ENCODE results near the gene CLEC19A. TPM values are rescaled to one million over a fixed set of nuclear protein-coding genes. Genes with fewer than 3 reads are reported as not detected.
A peak's percentile ranks its signal among the peaks of the same experiment; 100 is the strongest.

CLEC19A gene
- total RNA-seq, 1 experiment from 2014 or later: not detected

- DNase-seq (ENCODE audit: low read depth): peak; percentile 71
Observed at GRCh38 chr16:19284207-19284606, 1.3 kb upstream of the CLEC19A start.

GRCh38 chr16:19286827-19287226 is 1.3 kb downstream of the CLEC19A start:
- no peak for DNase-seq (ENCODE audit: low read depth)

GRCh38 chr16:19287241-19287640 is 1.7 kb downstream of the CLEC19A start:
- no peak for DNase-seq (ENCODE audit: low read depth)

- no peak for DNase-seq (ENCODE audit: low read depth)
Observed at GRCh38 chr16:19288872-19289799, 3.6 kb downstream of the CLEC19A start.

GRCh38 chr16:19289811-19290485 is 4.4 kb downstream of the CLEC19A start:
- DNase-seq (ENCODE audit: low read depth): no peak

GRCh38 chr16:19290860-19291259 is 5.3 kb downstream of the CLEC19A start:
- DNase-seq (ENCODE audit: low read depth): no peak

- peak; percentile 49 for DNase-seq (ENCODE audit: low read depth)
Observed at GRCh38 chr16:19291475-19291874, 5.9 kb downstream of the CLEC19A start.

GRCh38 chr16:19292186-19292585 is 6.7 kb downstream of the CLEC19A start:
- no peak for DNase-seq (ENCODE audit: low read depth)

GRCh38 chr16:19294156-19294649 is 8.7 kb downstream of the CLEC19A start:
- peak; percentile 3 for DNase-seq (ENCODE audit: low read depth)

- DNase-seq (ENCODE audit: low read depth): no peak
Observed at GRCh38 chr16:19295393-19295792, 9.9 kb downstream of the CLEC19A start.

- DNase-seq (ENCODE audit: low read depth): no peak
Observed at GRCh38 chr16:19297454-19297853, 11.9 kb downstream of the CLEC19A start.

GRCh38 chr16:19299565-19299964 is 14.0 kb downstream of the CLEC19A start:
- no peak for DNase-seq (ENCODE audit: low read depth)

- no peak for DNase-seq (ENCODE audit: low read depth)
Observed at GRCh38 chr16:19301931-19302330, 16.4 kb downstream of the CLEC19A start.

GRCh38 chr16:19304750-19305149 is 19.2 kb downstream of the CLEC19A start:
- no peak for DNase-seq (ENCODE audit: low read depth)

- no peak for DNase-seq (ENCODE audit: low read depth)
Observed at GRCh38 chr16:19305443-19305842, 19.9 kb downstream of the CLEC19A start.

- DNase-seq (ENCODE audit: low read depth): no peak
Observed at GRCh38 chr16:19307587-19308241, 22.2 kb downstream of the CLEC19A start.

- no peak for DNase-seq (ENCODE audit: low read depth)
Observed at GRCh38 chr16:19308392-19308791, 22.9 kb downstream of the CLEC19A start.

GRCh38 chr16:19309178-19309577 is 23.6 kb downstream of the CLEC19A start:
- DNase-seq (ENCODE audit: low read depth): no peak

- DNase-seq (ENCODE audit: low read depth): no peak
Observed at GRCh38 chr16:19314718-19315425, 29.3 kb downstream of the CLEC19A start.

- DNase-seq (ENCODE audit: low read depth): no peak
Observed at GRCh38 chr16:19315889-19316433, 30.4 kb downstream of the CLEC19A start.

GRCh38 chr16:19316846-19317245 is 31.3 kb downstream of the CLEC19A start:
- no peak for DNase-seq (ENCODE audit: low read depth)
